Endodermal cell (in vitro differentiated cells): ENCODE measurements around the gene NCKAP5. TPM values are rescaled to one million over a fixed set of nuclear protein-coding genes. Genes with fewer than 3 reads are reported as not detected.

Source experiments
- DNase-seq: peaks from one replicate; pipeline ENCODE4 v3.0.0-alpha.2; 2017
- H3K27ac ChIP-seq: 2 replicates; pipeline ENCODE4 v1.5.1; 2013; ENCODE audit warnings: mild to moderate bottlenecking, low read depth, low read length, moderate library complexity
- H3K27me3 ChIP-seq: 2 replicates; pipeline ENCODE4 v1.6.1; 2013; ENCODE audit warnings: mild to moderate bottlenecking, low read length, moderate library complexity; ENCODE audit not compliant: insufficient read depth, control insufficient read depth, poor library complexity, severe bottlenecking
- H3K36me3 ChIP-seq: 2 replicates; pipeline ENCODE4 v1.7.0; 2013; ENCODE audit warnings: mild to moderate bottlenecking, low read length, moderate library complexity; ENCODE audit not compliant: control insufficient read depth, insufficient read depth
- H3K4me1 ChIP-seq: one replicate; pipeline ENCODE4 v1.7.0; 2013; ENCODE audit warnings: low read length; ENCODE audit not compliant: control insufficient read depth, insufficient read depth
- H3K4me3 ChIP-seq: 2 replicates; pipeline ENCODE4 v1.5.1; 2013; ENCODE audit warnings: mild to moderate bottlenecking, low read length, moderate library complexity
- H3K9ac ChIP-seq: 2 replicates; pipeline ENCODE4 v1.6.1; 2013; ENCODE audit warnings: mild to moderate bottlenecking, low read length, moderate library complexity; ENCODE audit not compliant: poor library complexity, severe bottlenecking; ENCODE audit errors: extremely low read depth
- H3K9me3 ChIP-seq: 2 replicates; pipeline ENCODE4 v1.6.1; 2013; ENCODE audit warnings: mild to moderate bottlenecking, low read length, moderate library complexity; ENCODE audit not compliant: control insufficient read depth
- H3K27ac Mint-ChIP-seq: 2 replicates; pipeline ENCODE4 v1.8.0; 2020; ENCODE audit warnings: mixed read lengths
- H3K27me3 Mint-ChIP-seq: 2 replicates; pipeline ENCODE4 v1.8.0; 2021; ENCODE audit warnings: mild to moderate bottlenecking, mixed read lengths; ENCODE audit not compliant: insufficient read depth
- H3K36me3 Mint-ChIP-seq: 2 replicates; pipeline ENCODE4 v1.8.0; 2020; ENCODE audit warnings: low read depth, mixed read lengths
- H3K4me1 Mint-ChIP-seq: 2 replicates; pipeline ENCODE4 v1.8.0; 2020; ENCODE audit warnings: mixed read lengths
- H3K4me3 Mint-ChIP-seq: 2 replicates; pipeline ENCODE4 v1.8.0; 2020; ENCODE audit warnings: mild to moderate bottlenecking, moderate library complexity, mixed read lengths
- H3K9me3 Mint-ChIP-seq: 2 replicates; pipeline ENCODE4 v1.8.0; 2020; ENCODE audit warnings: mild to moderate bottlenecking, mixed read lengths
- WGBS, 2 experiments: methylation state at CpG; one replicate each; pipeline versions ENCODE4 v1.1.5 to v1.1.7; 2013; ENCODE audit warnings: missing lambda C conversion rate in 2 of 2, mixed read lengths in 1 of 2; ENCODE audit not compliant: insufficient coverage in 1 of 2, insufficient read length in 1 of 2; 5-methylcytosine and 5-hydroxymethylcytosine counted together
- total RNA-seq, 2 donors: library from RNA; stranded (reverse); fragmentation: NEBNext Ultra II Directional in 1 of 2; extraction: Animal tissue kit (Norgen Biotek cat#: 25700) in 1 of 2; gene quantifications; 2 replicates in 1 of 2; 3 replicates in 1 of 2; pipeline ENCODE4 v1.2.1, GENCODE V29; 2021
- TF ChIP-seq, protein P1 (sequence below): fragments of 200-600 bp; sonication (generic); conservative IDR thresholded peaks from 2 replicates; pipeline ENCODE4 v1.5.0; 2021; ENCODE audit warnings: antibody characterized with exemption, mild to moderate bottlenecking

NCKAP5 gene
- total RNA-seq, 2 donors from 2014 or later, result 0.58 to 0.92 TPM

DNA sequence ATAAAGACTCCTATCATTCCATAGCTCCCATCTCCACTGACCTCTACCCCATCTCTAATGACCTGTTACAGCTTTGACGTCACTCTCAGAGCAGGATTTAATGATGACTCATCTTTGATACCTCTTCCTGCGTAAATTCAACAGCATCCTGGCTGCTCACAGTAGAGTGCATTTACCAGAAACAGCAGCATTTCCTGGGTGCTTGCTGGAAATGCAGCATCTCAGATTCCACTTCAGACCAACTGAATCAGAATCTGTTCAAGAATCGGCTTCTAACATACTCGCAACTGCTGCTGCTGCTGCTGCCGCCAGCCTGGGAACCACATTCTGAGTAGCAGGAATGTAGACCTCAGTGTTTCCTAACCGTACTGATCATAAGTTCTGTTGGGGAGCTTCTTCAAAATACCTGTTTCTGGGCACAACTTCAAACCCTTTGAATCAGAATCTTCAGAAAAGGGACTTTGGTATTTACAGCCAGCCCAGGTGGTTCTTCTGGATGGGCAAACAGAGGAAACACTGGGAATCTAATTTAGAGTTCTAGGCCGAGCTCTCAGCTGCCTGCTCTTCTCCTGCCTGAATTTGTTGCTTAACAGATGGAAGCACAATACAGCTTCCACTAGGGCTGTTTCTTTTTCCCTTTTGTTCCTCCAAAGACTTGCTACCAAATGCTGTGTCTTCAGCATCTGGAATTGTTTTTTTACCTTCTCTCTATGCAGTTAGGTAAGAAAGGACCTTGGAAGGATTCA lies 241.4 kb downstream of the NCKAP5 start:
- no peak overlapping the region for H3K27ac Mint-ChIP-seq
- TF ChIP-seq, protein P1, sequence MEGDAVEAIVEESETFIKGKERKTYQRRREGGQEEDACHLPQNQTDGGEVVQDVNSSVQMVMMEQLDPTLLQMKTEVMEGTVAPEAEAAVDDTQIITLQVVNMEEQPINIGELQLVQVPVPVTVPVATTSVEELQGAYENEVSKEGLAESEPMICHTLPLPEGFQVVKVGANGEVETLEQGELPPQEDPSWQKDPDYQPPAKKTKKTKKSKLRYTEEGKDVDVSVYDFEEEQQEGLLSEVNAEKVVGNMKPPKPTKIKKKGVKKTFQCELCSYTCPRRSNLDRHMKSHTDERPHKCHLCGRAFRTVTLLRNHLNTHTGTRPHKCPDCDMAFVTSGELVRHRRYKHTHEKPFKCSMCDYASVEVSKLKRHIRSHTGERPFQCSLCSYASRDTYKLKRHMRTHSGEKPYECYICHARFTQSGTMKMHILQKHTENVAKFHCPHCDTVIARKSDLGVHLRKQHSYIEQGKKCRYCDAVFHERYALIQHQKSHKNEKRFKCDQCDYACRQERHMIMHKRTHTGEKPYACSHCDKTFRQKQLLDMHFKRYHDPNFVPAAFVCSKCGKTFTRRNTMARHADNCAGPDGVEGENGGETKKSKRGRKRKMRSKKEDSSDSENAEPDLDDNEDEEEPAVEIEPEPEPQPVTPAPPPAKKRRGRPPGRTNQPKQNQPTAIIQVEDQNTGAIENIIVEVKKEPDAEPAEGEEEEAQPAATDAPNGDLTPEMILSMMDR, result no peak
- Histone ChIP-seq H3K27ac (no peak overlapping the region), H3K9me3 (no peaks in the 10 kb centered on the region), H3K9ac (no peak overlapping the region), H3K4me3 (no peak overlapping the region), H3K27me3 (no peaks in the 10 kb centered on the region), H3K36me3 (no peaks in the 10 kb centered on the region), H3K4me1 (no peaks in the 10 kb centered on the region)
- H3K36me3 Mint-ChIP-seq, result no peaks in the 10 kb centered on the region
- H3K4me3 Mint-ChIP-seq, result no peak overlapping the region
- H3K4me1 Mint-ChIP-seq, result peaks cover 1% of the 10 kb centered on the region
- H3K27me3 Mint-ChIP-seq, result no peaks in the 10 kb centered on the region
- no peak for DNase-seq
- H3K9me3 Mint-ChIP-seq, result no peaks in the 10 kb centered on the region
- 86 to 89% methylated on average over 7 of the region's 7 CpGs for WGBS, 2 experiments

DNA sequence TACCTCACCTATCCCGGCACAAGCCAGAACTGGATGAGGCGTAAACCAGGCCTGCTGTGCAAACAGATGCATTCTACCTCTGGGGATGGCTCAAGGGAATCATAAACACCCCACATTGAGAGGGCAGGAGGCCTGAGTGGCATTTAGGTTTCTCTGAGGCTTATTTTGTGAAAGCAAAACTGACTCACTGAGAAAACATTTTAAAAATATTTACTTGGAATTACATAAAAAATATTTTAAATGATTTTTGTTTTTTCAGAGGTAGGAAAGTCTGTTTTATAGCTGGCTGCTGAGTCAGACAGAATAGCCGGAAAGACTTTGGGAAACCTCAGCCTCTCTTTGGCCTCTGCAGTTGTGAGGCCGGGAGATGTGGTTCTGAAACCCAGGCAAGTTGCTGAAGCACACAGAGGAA lies 244.1 kb downstream of the NCKAP5 start:
- H3K4me3 Mint-ChIP-seq, result no peak overlapping the region
- Histone ChIP-seq H3K9ac (no peak overlapping the region), H3K36me3 (no peaks in the 10 kb centered on the region), H3K9me3 (no peaks in the 10 kb centered on the region), H3K4me1 (no peaks in the 10 kb centered on the region), H3K4me3 (no peak overlapping the region), H3K27ac (no peak overlapping the region), H3K27me3 (no peaks in the 10 kb centered on the region)
- peaks cover 1% of the 10 kb centered on the region for H3K4me1 Mint-ChIP-seq
- no peaks in the 10 kb centered on the region for H3K36me3 Mint-ChIP-seq
- H3K9me3 Mint-ChIP-seq, result peaks cover 3% of the 10 kb centered on the region
- TF ChIP-seq, protein P1, result no peak
- WGBS, 2 experiments, result 93 to 100% methylated on average over 1 to 4 of the region's 4 CpGs
- DNase-seq, result no peak
- H3K27me3 Mint-ChIP-seq, result no peaks in the 10 kb centered on the region
- H3K27ac Mint-ChIP-seq, result no peak overlapping the region

DNA sequence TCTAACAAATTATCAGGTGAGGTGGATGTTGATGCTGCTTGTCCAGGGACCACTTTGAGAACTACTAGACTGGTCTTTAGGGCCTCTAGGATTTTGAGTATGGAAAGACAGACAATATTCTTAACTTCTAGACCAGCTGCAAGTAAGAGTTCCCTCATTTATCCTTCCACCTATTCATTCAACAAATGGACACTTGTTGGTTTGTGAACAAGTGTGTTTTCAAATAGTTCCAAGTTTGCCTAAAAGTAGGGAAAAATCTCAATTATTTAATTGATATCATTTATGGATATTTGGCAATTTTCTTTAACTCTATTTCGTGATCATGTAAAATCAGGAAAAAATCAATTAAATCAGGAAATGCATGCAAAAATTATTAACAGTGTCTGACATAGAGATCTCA lies 245.4 kb downstream of the NCKAP5 start:
- no peak overlapping the region for H3K27ac Mint-ChIP-seq
- no peaks in the 10 kb centered on the region for H3K36me3 ChIP-seq
- TF ChIP-seq, protein P1, result no peak
- WGBS, 2 experiments, result 92% methylated on average over 1 of the region's 1 CpG; no CpG with 5 or more reads in 1 of the 2 experiments
- H3K27me3 ChIP-seq, result peaks cover 8% of the 10 kb centered on the region
- DNase-seq, result no peak
- H3K9me3 Mint-ChIP-seq, result peaks cover 3% of the 10 kb centered on the region
- H3K36me3 Mint-ChIP-seq, result no peaks in the 10 kb centered on the region
- peaks cover 2% of the 10 kb centered on the region for H3K27me3 Mint-ChIP-seq
- no peak overlapping the region for H3K9ac ChIP-seq
- H3K4me1 ChIP-seq, result no peaks in the 10 kb centered on the region
- no peaks in the 10 kb centered on the region for H3K9me3 ChIP-seq
- no peak overlapping the region for H3K27ac ChIP-seq
- peaks cover 1% of the 10 kb centered on the region for H3K4me1 Mint-ChIP-seq
- no peak overlapping the region for H3K4me3 ChIP-seq
- no peak overlapping the region for H3K4me3 Mint-ChIP-seq
